Lung (tissue), 12 donors: ENCODE data around the gene LRCH1. TPM values are rescaled to one million over a fixed set of nuclear protein-coding genes. Genes with fewer than 3 reads are reported as not detected.

ENCODE experiments used
- ATAC-seq: fragments of 200-7000 bp; cut with Tn5 transposase; one replicate; pipeline ENCODE4 v1.9.1; 2020; ENCODE audit warnings: moderate number of reproducible peaks; ENCODE audit not compliant: insufficient read depth, low FRiP score
- DNase-seq, 3 donors: peaks; one replicate each; pipeline ENCODE4 v3.0.0-alpha.2; 2013 to 2017
- H3K27ac ChIP-seq, 2 donors: one replicate each; pipeline ENCODE4 v1.5.1; 2013; ENCODE audit warnings: mild to moderate bottlenecking in 2 of 2, moderate library complexity in 2 of 2, control low read depth in 1 of 2, inconsistent platforms in 1 of 2, low read depth in 1 of 2, low read length in 1 of 2
- H3K27me3 ChIP-seq, 3 donors: one replicate each; pipeline ENCODE4 v1.5.1; 2013; ENCODE audit warnings: low read length in 2 of 3; ENCODE audit not compliant: control insufficient read depth in 3 of 3, insufficient read depth in 3 of 3
- H3K36me3 ChIP-seq, 4 donors: one replicate each; pipeline ENCODE4 v1.5.1; 2013; ENCODE audit warnings: low read length in 4 of 4, mild to moderate bottlenecking in 1 of 4, moderate library complexity in 1 of 4; ENCODE audit not compliant: control insufficient read depth in 4 of 4, insufficient read depth in 4 of 4
- H3K4me1 ChIP-seq, 5 donors: one replicate each; pipeline ENCODE4 v1.5.1; 2013; ENCODE audit warnings: low read length in 5 of 5, mild to moderate bottlenecking in 2 of 5, moderate library complexity in 1 of 5; ENCODE audit not compliant: control insufficient read depth in 5 of 5, insufficient read depth in 5 of 5
- H3K4me3 ChIP-seq: one replicate; pipeline ENCODE4 v1.5.1; 2013; ENCODE audit warnings: mild to moderate bottlenecking, control low read depth, moderate library complexity
- H3K9ac ChIP-seq, 2 donors: one replicate each; pipeline ENCODE4 v1.5.1; 2013; ENCODE audit warnings: low read length in 2 of 2, control low read depth in 1 of 2; ENCODE audit not compliant: insufficient read depth in 1 of 2
- H3K9me3 ChIP-seq, 4 donors: one replicate each; pipeline ENCODE4 v1.5.1; 2013; ENCODE audit warnings: low read length in 3 of 4, mild to moderate bottlenecking in 1 of 4, moderate library complexity in 1 of 4; ENCODE audit not compliant: control insufficient read depth in 4 of 4, insufficient read depth in 3 of 4
- CTCF ChIP-seq: IDR thresholded peaks from 2 replicates; pipeline ENCODE4 v1.5.1; 2012; ENCODE audit warnings: mild to moderate bottlenecking; ENCODE audit errors: control extremely low read depth, extremely low read depth
- WGBS, 2 donors: extraction: QIAGEN DNeasy Blood & Tissue Kit; methylation state at CpG; one replicate each; pipeline ENCODE4 v1.1.7; 2013; 5-methylcytosine and 5-hydroxymethylcytosine counted together
- polyA plus RNA-seq, 2 donors: library from polyadenylated mRNA; stranded (reverse); fragments of 200-250 nt; gene quantifications; one replicate each; pipeline ENCODE4 v1.2.1, GENCODE V29; 2013
- total RNA-seq, 2 donors: library from RNA; depleted of rRNA in 1 of 2; stranded (reverse); fragments of >200 nt in 1 of 2; gene quantifications; one replicate each; pipeline ENCODE4 v1.2.1, GENCODE V29; 2014 to 2021
- donor health status: control.
- donor health status: control.
- donor health status: Bipolar disorder and iron deficiency.
- donor health status: healthy.
- donor health status: DM: yes; HTN: yes; CAD: no.

LRCH1 gene
- total and polyA plus RNA-seq, 4 donors: 3.6 to 35.4 (median 13.2) TPM

DNA sequence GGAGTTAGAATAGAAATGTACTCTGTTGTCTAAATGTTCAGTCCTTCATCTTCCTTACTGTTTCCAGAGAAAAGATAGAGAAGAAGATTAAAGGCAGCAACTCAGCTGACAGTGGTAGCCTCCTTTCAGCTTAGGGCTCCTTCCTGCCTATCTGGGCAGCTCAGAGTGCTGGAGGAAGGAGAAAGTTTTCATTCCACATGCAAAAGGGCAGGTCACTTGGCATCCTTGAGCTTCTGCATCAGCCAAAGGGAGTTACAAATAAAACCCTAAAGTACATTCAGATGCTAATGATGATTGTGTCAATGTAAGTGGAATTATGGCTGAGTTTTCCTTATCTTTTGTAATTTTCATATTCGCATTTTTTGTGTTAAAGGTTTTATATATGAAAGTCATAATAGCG, 185.1 kb downstream of the LRCH1 start:
- Histone ChIP-seq H3K4me1 (no peaks in the 10 kb centered on the region), H3K36me3 (peaks cover 0 to 32% (median 17%) of the 10 kb centered on the region in 4 donors), H3K27ac (no peak overlapping the region), H3K4me3 (no peak overlapping the region), H3K27me3 (no peaks in the 10 kb centered on the region), H3K9ac (no peak overlapping the region), H3K9me3 (no peaks in the 10 kb centered on the region)
- TF ChIP-seq CTCF: no peak
- DNase-seq: no peak
- WGBS, 2 donors: 92 to 99% methylated on average over 2 of the region's 2 CpGs
- ATAC-seq: no peak

DNA sequence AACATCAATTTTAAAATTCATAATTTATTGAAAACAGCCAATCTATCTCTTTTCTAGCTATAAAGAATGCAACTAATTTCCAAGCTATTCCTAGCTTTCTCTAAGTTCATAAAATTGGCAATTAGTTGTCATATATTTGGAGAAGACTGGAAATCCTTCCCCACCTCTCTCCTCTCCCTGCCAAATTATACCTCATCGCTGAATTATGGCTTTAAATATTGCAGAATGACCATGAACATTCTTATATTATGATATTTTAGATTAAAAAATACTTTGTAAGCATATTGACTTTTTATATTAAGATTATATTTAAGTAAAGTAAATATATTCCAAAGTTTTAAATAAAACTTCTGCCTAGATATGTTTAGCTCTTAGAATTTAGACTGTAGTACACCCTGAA, 185.8 kb downstream of the LRCH1 start:
- no peak overlapping the region for H3K9ac ChIP-seq
- no peaks in the 10 kb centered on the region for H3K9me3 ChIP-seq
- peaks cover 0 to 27% (median 16%) of the 10 kb centered on the region in 4 donors for H3K36me3 ChIP-seq
- no peak overlapping the region for H3K4me3 ChIP-seq
- H3K27me3 ChIP-seq: no peaks in the 10 kb centered on the region
- ATAC-seq: no peak
- TF ChIP-seq CTCF: no peak
- 93 to 96% methylated on average over 1 of the region's 1 CpG for WGBS, 2 donors
- no peak for DNase-seq
- H3K4me1 ChIP-seq: no peaks in the 10 kb centered on the region
- no peak overlapping the region for H3K27ac ChIP-seq

GRCh38 chr13:46739447-46740098, 186.6 kb downstream of the LRCH1 start:
- Histone ChIP-seq H3K36me3 (peaks cover 0 to 27% (median 15%) of the 10 kb centered on the region in 4 donors), H3K27ac (no peak overlapping the region), H3K4me1 (no peaks in the 10 kb centered on the region), H3K4me3 (no peak overlapping the region), H3K27me3 (no peaks in the 10 kb centered on the region), H3K9me3 (no peaks in the 10 kb centered on the region), H3K9ac (no peak overlapping the region)
- 94 to 96% methylated on average over 4 of the region's 4 CpGs for WGBS, 2 donors
- ATAC-seq: no peak
- DNase-seq: no peak
- TF ChIP-seq CTCF: no peak

- no peak for TF ChIP-seq CTCF
- WGBS, 2 donors: 93 to 96% methylated on average over 2 of the region's 2 CpGs
- H3K4me3 ChIP-seq: no peak overlapping the region
- no peak overlapping the region for H3K9ac ChIP-seq
- peaks cover 14 to 31% (median 24%) of the 10 kb centered on the region in 4 donors for H3K36me3 ChIP-seq
- no peaks in the 10 kb centered on the region for H3K27me3 ChIP-seq
- no peaks in the 10 kb centered on the region for H3K4me1 ChIP-seq
- no peak overlapping the region for H3K27ac ChIP-seq
- no peak for DNase-seq
- no peaks in the 10 kb centered on the region for H3K9me3 ChIP-seq
- no peak for ATAC-seq
Measured at GRCh38 chr13:46743191-46743590, 190.2 kb downstream of the LRCH1 start.
